Left hindlimb (tissue), 1 donor: ENCODE measurements around the gene FTO.

ENCODE experiments used
- DNase-seq: peaks from one replicate; pipeline ENCODE4 v3.0.0-alpha.2; 2018

The FTO gene

DNA sequence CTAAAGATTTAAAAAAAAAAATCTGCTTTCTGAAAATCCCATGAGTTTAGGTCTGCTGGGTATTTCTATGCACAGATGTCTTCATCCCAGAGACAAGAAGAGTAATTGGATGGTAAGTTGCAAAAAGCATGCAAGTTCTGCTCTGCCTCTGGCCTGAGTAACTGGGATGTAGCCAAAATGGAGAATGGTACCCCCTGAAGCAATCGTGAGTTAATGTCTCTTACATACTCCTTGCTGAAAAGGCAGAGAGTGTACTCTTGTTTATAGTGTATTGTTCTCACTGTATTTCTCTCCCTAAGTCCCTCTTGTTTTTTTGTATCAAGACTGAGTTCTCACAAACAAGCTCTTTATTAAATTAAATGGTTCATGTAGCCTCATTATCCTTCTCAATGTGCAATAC is 323.6 kb downstream of the FTO start:
- DNase-seq = no peak

DNA sequence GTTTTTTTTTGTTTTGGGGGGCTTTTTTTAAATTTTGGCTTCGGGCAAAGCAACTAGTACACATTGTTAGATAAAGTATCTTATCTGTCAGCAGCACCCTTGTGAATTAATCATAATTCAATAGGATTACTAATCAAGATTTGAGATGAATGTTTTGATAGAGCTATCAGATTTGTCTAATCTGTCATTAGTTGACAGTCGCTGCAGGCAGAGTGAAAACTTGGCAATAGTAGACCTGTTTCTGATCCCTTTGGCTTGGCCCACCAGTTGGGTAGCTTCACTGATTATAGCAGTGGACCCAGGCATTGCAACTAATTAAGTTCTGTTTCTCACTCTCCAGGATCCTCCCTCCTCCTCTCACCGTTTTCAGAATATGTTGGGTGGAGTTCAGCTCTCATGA is 324.0 kb downstream of the FTO start:
- no peak for DNase-seq

DNA sequence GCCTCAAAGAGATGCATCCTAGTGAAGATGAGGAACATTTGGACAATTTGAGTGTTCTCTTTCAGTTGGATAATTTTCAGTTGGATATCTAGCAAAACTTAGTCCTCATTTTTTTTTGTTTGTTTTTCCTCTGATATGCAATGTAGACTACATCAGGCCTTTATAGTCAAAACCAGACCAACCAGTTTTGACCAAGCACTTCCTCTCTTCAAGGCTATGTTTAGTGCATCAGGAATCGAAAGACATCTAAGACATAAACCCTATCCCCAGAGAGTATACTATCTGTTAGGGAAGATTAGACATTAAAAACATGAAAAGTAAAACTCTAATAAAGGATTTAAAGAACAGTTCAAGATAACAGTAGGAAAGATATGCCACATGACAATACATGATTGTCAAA is 326.5 kb downstream of the FTO start:
- no peak for DNase-seq

DNA sequence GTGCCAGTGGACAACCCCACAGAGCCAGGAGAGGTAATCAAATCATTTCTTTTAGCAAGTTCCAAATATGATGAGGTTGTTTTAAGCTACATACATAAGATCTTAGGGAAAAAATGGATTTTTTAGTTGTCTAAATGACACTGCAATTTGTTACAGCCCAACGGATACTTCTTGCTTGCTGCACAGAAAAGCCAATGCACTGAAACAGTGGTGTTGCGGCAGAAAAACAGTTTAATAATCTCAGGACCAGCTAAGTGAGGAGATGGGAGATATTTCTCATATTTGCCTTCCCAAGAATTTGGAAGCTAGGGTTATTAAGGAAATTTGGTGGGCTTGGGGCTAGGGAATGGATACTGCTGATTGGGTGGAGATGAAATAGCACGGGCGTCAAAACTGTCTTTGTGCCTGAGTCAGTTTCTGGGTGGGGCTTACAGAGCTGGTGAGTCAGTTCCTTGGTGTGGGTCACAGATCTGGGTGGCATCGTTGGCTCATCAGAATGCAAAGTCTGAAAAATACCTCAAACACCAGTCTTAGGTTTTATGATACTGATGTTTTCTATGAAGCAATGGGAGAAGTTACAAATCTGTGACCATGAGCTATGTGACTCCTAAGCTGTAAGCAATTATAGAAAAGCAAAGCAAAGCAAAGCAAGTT is 327.3 kb downstream of the FTO start:
- no peak for DNase-seq

DNA sequence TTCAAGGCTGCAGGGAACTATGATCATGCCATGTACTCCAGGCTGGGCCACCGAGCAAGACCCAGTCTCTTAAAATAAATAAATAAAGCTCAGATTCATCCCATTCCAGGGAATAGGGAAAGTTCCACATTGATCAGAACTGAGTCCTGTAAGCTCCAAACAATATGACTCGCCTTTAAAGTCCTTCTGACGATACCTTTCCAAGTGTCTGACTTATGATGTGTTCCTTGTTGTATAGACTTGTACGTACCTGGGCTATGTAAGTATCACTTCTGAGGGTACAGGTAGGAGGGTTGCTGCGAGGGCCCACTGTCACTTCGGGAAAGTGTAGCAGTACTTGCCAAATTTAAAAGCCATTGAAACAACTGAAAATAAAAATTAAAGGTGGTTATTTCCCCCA is 329.8 kb downstream of the FTO start:
- DNase-seq = no peak

DNA sequence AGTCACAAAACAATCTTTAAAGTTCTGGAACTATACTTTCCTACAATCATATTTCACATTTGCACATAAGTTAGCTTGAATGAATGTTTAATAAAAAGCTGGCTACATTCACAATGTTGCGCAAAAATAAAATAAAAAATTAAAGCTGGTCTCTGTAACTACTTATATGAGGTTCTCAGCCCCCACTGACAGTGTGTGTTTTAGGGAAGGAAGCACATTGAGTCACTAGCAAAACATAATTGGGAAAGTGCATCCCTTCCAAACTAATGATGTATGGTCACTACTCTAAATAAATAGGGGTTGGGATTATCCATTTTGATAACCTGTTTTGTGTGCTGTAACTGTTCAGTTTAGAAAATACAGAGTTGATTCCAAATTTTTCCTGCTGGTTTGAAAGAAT is 330.7 kb downstream of the FTO start:
- DNase-seq = no peak

DNA sequence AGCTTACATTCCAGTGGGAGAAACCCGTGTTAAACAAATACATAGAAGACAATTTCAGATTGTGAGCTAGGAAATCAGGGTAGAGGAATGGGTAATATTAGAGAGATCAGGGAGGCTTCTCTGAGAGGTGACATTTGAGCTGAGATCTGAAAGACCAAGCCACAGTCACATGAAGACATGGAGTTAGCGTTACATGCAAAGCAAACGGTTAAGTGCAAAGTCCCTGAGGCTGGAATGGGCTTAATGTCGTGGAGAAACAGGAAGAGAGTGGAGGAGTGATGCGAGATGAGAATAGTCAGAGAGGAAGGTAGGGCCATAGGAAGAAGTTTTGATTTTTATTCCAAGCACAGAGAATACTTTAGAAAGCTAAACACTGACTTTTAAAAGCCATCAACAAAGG is 336.5 kb downstream of the FTO start:
- no peak for DNase-seq

DNA sequence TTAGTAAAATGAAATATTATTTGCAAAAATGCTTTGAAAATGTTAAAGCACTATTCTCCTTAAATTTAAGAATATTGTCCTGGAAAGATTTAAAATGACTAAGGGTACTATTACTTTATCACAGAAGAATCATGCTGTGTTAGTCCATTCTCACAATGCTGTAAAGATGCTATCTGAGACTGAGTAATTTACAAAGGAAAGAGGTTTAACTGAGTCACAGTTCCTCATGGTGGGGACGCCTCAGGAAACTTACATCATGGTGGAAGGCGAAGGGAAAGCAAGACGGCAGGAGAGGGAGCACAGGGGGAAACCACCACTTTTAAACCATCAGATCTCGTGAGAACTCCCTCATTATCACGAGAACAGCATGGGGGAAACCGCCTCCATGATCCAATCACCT is 337.0 kb downstream of the FTO start:
- no peak for DNase-seq

DNA sequence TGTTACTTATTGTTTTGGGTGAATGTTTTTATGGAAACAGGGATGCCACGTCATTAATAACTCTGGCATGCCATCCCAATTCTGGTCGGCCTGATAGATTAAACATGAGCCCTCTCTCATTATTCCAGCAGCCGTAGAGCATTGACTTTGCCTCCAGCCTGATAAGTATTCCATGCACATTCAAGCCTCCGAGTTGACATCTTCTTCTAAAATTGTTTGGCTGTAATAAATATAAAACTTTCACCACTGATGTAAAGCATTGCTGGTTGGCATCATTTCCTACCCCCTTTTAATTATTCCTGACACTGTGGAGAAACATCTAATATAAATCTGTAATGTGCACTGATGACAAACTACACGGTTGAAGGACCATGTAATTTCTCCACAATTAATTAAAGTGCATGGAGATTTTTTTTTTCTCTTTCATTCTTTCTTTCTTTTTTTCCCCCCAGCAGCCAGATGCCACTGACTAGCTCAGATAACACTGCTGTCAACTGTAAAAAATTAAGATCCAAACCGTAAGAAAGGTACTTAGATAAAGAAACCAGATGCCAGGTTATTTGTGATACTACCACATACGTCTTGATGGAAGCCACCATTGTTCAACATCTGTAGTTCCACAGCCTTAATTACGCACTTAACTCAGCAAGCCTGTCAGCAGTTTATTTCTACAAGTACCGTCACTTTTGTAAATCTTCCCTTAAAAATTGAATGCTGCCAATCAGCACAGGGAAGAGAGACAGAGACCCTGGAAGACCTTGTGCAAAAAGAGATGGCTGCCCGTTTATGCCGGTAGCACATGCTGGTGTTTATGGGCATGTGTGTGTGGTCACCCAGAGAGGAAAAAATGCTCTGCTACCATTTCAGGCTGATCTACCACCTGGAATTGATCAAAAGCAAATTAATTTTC is 344.9 kb downstream of the FTO start:
- no peak for DNase-seq

DNA sequence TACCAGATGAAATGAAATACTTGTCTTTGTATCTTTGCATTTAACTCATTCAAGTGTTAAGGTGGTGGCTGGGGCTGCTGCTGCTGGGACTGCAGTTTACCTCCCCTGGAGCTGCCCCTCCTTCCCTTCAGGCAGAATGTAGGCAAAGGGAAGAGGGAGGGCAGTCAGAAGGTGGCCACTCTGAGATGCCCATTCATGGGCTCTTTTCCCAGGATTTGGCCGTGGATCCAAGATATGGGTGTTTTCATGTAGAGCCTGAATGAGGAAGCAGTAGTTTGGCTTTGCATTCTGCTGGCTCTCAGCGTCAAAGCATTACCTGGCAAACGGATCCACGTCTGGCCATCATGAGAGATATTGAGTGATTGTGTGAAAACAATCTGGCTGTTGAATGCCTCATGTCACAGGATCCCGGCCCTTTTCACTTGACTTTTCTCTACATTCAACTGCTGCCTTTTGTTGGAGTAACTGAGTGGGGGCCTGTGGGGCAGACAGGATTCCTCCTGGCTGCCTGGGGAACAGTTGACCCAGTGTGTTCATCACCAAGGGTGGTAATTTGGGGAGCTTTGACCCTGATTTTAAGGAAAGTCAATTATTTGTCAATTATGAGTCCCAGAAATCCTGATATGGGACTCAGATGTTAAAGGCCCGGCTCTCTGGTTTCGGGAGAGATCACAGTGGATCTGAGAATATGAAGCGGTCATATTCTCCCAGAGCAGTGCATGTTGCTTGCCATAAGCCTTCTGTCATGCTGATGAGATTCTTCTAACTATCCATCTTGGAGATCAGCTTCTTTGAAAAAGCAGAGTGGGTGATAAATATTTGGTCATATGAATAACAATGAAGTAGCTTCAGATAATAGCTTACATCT is 345.9 kb downstream of the FTO start:
- DNase-seq = no peak

DNA sequence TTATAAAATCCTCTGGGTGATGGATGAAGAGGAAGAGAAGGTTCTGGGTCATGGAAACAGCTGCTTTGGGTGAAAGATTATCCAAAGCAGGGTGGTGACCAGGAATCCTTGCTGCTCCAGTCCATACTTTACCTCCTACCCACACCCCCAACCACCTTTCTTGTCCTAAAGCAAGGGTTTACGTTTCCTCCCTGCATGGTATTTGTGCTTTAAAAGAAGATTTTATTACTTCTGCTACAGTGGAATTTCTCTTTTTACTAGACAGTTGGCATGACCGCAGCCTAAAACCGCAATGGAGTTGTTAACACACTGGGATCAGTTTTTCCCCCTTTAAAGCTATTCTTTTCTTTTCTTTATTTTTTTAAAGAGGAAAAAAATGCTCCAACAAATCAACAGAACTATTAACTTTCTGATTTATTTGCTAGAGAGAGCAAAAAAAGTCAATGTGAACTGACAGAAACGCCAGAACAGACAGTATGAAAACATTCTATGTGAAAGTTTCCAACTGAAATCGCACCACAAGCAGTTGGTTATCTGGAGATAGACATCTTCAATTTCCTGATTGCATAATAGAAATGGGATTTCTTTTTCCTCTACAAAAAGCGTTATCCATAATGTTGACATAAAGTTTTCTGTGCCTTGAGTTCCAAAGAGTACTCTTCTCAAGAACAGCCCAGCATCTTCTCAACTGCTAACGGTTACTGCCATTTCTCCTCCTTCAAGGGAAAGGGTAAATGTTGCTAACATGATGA is 346.7 kb downstream of the FTO start:
- DNase-seq = no peak

DNA sequence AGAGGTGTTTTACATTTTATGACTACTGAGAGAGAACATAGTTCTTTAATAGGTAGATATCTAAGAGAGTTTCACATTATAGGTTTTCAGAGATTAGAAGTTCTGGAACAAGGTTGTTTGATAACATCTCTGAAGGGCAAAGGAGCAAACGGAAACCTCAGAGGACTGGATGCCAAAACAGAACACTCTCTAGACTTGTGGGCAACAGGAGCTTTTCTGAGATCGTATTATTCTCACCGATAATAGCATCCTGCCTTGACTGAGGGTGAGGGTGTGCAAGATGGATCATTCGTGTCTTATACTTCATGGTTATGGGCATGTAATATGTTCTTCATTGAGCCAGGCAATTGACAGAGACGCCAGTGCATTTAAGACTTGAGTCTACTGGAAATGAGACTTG is 347.9 kb downstream of the FTO start:
- no peak for DNase-seq

DNA sequence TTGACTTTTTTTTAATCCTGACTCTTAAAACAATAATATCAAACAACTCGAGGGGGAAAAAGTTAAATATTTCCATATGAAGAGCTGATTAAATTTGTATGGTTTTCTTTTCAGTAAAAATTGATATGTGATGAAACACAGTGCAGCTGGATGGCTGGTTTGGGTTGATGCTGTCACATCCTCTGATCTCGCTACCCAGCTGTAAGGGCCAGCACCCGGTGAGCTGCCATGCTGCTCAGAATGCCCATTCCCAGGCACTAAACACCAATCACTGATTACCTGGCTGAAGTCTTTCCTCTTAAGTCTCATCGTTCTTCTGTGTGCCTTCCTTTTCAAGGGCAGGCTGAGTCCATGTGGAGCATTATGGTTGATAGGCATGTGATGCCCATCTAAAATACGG is 348.3 kb downstream of the FTO start:
- no peak for DNase-seq

DNA sequence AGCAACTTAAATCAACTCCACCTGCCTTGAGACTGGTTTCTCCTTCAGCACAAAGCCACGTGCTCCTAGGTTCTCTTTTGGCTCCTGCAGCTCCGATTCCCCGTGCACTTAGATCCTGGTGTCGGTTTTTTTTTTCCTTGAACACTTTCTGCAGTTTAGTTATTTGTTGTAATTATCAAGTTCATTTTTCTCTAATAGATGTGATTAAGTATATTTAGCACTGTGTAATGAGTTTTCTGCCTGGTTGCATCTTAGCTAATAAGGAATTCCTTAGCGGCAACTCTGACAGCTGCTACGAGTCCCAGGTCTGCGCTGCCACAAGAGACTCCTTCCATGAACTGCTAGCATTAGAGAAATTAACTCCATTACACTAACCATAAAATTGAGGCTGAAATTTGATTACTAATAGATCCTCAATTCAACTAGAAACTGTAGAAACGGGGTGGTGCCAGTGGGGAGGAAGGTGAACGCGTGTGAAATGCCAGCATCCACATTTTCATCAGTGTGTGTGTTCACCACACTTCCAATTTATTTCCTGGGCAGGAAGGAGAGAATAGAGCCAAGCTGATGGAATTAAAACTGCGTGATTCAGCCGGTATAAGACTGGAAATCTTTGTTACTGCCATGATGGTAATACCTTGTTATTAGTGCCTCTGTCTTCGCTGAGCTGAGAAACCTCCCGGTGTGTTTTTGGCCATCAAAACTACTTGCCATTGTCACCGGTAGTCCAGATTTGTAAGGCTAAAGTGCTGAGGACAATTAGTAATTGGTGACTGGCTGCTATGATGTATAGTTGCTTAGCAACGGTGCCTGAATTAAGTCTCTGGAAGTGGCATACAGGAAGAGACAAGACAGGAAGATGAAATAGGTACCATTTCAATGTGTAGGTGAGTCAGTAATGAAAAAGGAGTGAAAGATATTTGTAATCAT is 350.2 kb downstream of the FTO start:
- no peak for DNase-seq

DNA sequence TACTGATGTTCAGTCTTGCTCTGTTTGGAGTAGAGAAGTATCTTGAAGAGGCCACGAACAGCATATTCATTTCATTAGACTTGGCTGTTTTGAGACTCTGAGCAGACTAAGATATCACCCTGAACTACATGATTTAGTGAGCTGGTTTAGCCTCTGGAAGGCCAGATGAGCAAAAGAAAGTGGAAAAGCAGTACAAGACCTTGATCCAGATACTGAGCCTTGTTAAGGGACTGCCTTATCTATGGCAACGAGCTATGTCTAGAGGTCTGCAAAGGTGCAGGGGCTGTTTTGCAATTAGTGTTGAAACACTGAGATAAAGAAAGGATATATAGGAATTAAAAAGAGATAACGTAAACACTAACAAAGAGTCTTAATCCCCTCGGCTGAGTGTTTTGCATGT is 351.2 kb downstream of the FTO start:
- DNase-seq = no peak

DNA sequence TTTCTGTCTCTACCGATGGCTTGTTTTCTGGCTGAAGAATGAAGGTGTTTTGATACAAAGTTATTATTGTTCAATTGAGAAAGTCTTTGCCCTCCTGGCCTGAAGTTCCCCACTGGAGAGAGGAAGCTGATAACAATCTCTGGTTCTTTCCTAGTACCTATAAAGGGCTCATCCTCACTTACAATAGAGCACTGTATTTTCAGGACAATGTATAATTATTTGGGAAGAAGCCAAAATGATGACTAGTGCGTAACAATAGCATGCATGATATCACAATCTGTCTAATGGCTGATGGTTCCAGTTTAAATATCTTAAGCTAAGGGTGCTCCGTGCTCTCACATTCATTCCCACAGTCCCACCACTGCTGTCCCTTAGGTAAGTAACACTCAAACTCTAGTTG is 351.9 kb downstream of the FTO start:
- DNase-seq = no peak

DNA sequence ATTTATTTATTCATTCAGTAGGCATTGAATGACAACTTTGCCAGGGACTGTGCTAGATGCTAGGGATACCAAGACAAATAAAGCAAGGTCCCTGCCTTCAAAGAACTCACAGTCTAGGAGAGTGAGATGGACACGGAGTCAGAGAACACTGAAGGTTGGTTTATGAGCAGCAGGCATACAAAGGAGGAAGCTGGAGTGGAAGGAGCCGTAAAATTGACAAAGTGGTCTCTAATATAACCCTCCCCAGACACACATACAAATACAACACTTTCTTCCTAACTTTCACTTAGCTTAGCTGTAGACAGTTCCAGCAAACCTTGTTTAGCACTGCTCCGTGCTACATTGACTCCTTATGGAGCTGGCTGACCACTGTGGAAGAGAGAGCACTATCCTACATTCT is 353.0 kb downstream of the FTO start:
- DNase-seq = no peak

DNA sequence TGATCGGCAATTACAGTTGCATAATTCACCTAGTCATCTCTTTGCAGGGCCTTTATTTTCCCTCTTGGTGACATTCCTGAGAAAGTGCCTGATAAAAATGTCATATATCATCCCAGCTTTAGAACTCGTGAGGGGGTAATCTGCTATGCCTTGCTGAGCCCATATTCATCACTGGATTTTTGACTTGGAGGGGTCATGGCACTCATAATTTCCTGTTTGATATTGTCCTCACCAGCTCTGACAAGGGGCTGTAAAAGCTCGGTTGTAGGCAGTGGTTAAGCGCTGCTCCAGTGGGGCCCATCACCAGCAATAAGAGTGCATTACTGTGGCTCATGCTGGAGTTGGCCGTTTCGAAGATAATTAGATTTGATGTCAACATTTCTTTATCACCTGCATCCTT is 355.4 kb downstream of the FTO start:
- no peak for DNase-seq

DNA sequence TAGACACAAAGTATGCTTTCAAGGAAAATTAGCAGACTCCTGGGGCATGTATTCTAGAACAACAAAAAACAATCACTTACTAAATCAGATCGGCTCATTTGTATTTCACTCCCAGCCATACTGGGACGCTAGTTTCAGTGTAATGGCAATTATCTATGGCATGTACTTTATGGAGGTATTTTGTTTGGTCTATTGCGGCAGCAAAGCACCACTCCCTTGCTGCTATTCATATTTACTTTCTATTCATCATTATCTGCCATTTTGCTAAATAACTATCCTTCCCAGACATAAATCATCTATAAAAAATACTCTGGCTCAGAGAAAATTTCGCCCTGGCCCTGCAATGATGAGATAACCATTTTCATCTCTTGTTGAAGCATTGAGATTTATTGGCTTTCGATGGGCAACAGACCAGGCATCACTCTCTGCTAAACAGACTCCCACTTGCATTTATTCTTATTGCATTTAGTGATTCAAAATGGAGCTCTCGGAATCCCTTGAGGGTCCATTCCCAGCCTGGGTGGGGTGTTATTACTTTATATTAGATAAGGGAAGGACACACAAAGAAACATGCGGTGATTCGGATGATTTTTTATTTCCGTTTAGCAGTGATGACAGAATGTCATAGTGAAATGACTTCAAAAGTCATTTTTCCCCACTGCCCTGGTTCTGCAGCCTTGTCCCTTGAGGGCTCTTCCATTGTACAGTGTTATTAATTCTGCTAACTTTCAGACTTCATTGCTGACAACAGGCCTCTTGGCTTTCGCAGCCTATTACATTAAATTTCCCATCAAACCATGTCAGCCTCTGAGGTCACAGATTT is 356.9 kb downstream of the FTO start:
- no peak for DNase-seq

DNA sequence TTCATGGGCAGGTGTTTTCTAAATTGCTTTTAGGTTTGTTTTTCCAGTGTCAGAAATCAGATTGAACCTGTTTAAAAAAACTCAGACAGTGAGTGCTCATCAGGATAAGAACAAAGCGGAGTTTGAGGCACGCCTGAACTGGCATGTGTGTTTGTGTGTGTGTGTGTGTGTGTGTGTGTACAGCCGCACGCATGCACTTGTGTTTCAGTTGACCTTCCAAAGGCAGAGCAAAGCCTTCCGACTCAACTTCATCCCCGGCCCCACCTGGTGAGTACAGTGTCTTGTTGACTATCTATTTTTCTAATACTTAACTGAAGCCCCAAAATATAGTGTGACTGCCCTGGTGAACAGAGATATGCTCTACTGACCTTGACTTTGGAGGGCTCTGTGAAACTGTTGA is 357.5 kb downstream of the FTO start:
- DNase-seq = no peak
